Stimulated activated CD4-positive, alpha-beta T cell treated with anti-CD3 and anti-CD28 coated beads, Interleukin-12 subunit alpha, Interleukin-12 subunit beta, amount 100 ng/mL, for 4 hours (primary cell): ENCODE data around the gene PSMB3.

Experiments used
- DNase-seq: peaks from one replicate; pipeline ENCODE4 v3.0.0-alpha.2; 2020

PSMB3 gene

GRCh38 chr17:38733982-38734973 is 18.3 kb upstream of the PSMB3 start:
- DNase-seq, result no peak

GRCh38 chr17:38735161-38735997 is 17.2 kb upstream of the PSMB3 start:
- DNase-seq, result peak; percentile 78

- no peak for DNase-seq
Observed at GRCh38 chr17:38738007-38738662, 14.4 kb upstream of the PSMB3 start.

- no peak for DNase-seq
Observed at GRCh38 chr17:38738686-38739085, 13.9 kb upstream of the PSMB3 start.

- no peak for DNase-seq
Observed at GRCh38 chr17:38739305-38739704, 13.2 kb upstream of the PSMB3 start.

- no peak for DNase-seq
Observed at GRCh38 chr17:38740044-38740443, 12.5 kb upstream of the PSMB3 start.

- DNase-seq, result no peak
Observed at GRCh38 chr17:38740806-38741205, 11.7 kb upstream of the PSMB3 start.

GRCh38 chr17:38741461-38741860 is 11.1 kb upstream of the PSMB3 start:
- DNase-seq, result no peak

GRCh38 chr17:38741921-38742410 is 10.6 kb upstream of the PSMB3 start:
- DNase-seq, result no peak

- no peak for DNase-seq
Observed at GRCh38 chr17:38742411-38743308, 9.9 kb upstream of the PSMB3 start.

- no peak for DNase-seq
Observed at GRCh38 chr17:38743556-38744171, 8.9 kb upstream of the PSMB3 start.

- DNase-seq, result no peak
Observed at GRCh38 chr17:38745545-38745944, 7.0 kb upstream of the PSMB3 start.

GRCh38 chr17:38746004-38746848 is 6.3 kb upstream of the PSMB3 start:
- no peak for DNase-seq

GRCh38 chr17:38746849-38747462 is 5.6 kb upstream of the PSMB3 start:
- DNase-seq, result no peak

- no peak for DNase-seq
Observed at GRCh38 chr17:38747463-38748148, 4.9 kb upstream of the PSMB3 start.

GRCh38 chr17:38748149-38748891 is 4.2 kb upstream of the PSMB3 start, which contains the start of gene PCGF2:
PCGF2 (minus strand) TSS chr17:38748336; CDS start chr17:38740402, 7,934 bp downstream.
- DNase-seq, result no peak

GRCh38 chr17:38748892-38749222 is 3.7 kb upstream of the PSMB3 start:
- no peak for DNase-seq

GRCh38 chr17:38749223-38750043 is 3.1 kb upstream of the PSMB3 start:
- no peak for DNase-seq
